HepG2 (cell line): ENCODE results near the gene GAS1. TPM values are rescaled to one million over a fixed set of nuclear protein-coding genes. Genes with fewer than 3 reads are reported as not detected.

Source experiments
- ATAC-seq: fragments of 200-7000 bp; cut with Tn5 transposase; 3 replicates; pipeline ENCODE4 v1.9.1; 2020; ENCODE audit warnings: mild to moderate bottlenecking, moderate library complexity
- BruUV-seq: library from RNA; stranded (reverse); fragments of 400-500 nt; replicated peaks from 2 replicates; lab custom pipeline; 2021; lab: Mats Ljungman, UMichigan
- CTCF ChIA-PET: fragments of 300-600 bp; formaldehyde crosslinking; extraction: SDS; loops from one replicate; lab custom pipeline; 2021; ENCODE audit warnings: low total read pairs, inconsistent platforms, low intra/inter-chr PET ratio; lab: Yijun Ruan, JAX
- POLR2A ChIA-PET: fragments of 350-600 bp; sonication (Branson Sonifier 250); formaldehyde crosslinking; loops from one replicate; lab custom pipeline; 2020; ENCODE audit warnings: antibody characterized with exemption, inconsistent platforms; lab: Yijun Ruan, JAX
- DNase-seq: peaks from one replicate; pipeline ENCODE4 v3.0.0-alpha.2; 2015; ENCODE audit warnings: low spot score
- FAIRE-seq: peaks from 3 replicates; lab custom pipeline; 2011; peaks lifted over from hg19 to GRCh38; lab: Jason Lieb, UNC
- H2AFZ ChIP-seq: one replicate; pipeline ENCODE4 v1.6.1; 2011; ENCODE audit warnings: low read length, inconsistent platforms
- H3K27ac ChIP-seq: fragments of 300-600 bp; 3 replicates; pipeline ENCODE4 v1.8.0; 2011; ENCODE audit warnings: mixed run types, mild to moderate bottlenecking, mixed read lengths, low read length, inconsistent platforms; ENCODE audit not compliant: insufficient read depth; ENCODE audit errors: extremely low read length
- H3K27me3 ChIP-seq, 2 experiments: fragments of 200-600 bp in 1 of 2; 2 replicates in 1 of 2; 3 replicates in 1 of 2; pipeline versions ENCODE4 v1.6.0 to v1.8.0; 2011; ENCODE audit warnings: low read length in 2 of 2, mild to moderate bottlenecking in 2 of 2, moderate library complexity in 2 of 2, inconsistent platforms in 1 of 2; ENCODE audit not compliant: insufficient read depth in 2 of 2, control insufficient read depth in 1 of 2
- H3K36me3 ChIP-seq, 2 experiments: fragments of 200-600 bp in 1 of 2; replicated peaks in 1 of 2; 2 replicates in 1 of 2; 3 replicates in 1 of 2; pipeline versions ENCODE4 v1.5.1 to v1.8.0; 2011; ENCODE audit warnings: low read length in 2 of 2, inconsistent platforms in 1 of 2; ENCODE audit not compliant: insufficient read depth in 2 of 2, control insufficient read depth in 1 of 2
- H3K4me1 ChIP-seq: 2 replicates; pipeline ENCODE4 v1.5.1; 2012; ENCODE audit warnings: low read length, inconsistent platforms; ENCODE audit not compliant: insufficient read depth
- H3K4me2 ChIP-seq: 2 replicates; pipeline ENCODE4 v1.6.0; 2011; ENCODE audit warnings: low read depth, low read length, inconsistent platforms
- H3K4me3 ChIP-seq, 3 experiments: fragments of 200-600 bp in 1 of 3; sonication (generic), shearing (Covaris generic) in 1 of 3; replicated peaks in 1 of 3; 2 replicates each; pipeline ENCODE4 v1.5.1; 2011 to 2016; ENCODE audit warnings: low read length in 3 of 3, inconsistent platforms in 2 of 3, low read depth in 2 of 3, mild to moderate bottlenecking in 2 of 3, control low read depth in 1 of 3, mixed read lengths in 1 of 3; ENCODE audit not compliant: insufficient read depth in 1 of 3
- H3K79me2 ChIP-seq: one replicate; pipeline ENCODE4 v1.6.1; 2011; ENCODE audit warnings: low read length, inconsistent platforms; ENCODE audit not compliant: insufficient read depth
- H3K9ac ChIP-seq: 2 replicates; pipeline ENCODE4 v1.6.0; 2011; ENCODE audit warnings: mild to moderate bottlenecking, low read depth, low read length, inconsistent platforms; ENCODE audit not compliant: insufficient read depth
- H3K9me3 ChIP-seq: 2 replicates; pipeline ENCODE4 v1.5.1; 2012; ENCODE audit warnings: mild to moderate bottlenecking, low read length
- H4K20me1 ChIP-seq: 2 replicates; pipeline ENCODE4 v1.6.0; 2011; ENCODE audit warnings: inconsistent platforms, mild to moderate bottlenecking, low read length, moderate library complexity; ENCODE audit not compliant: insufficient read depth
- FLYWCH1 ChIP-seq: sonication (generic); formaldehyde crosslinking; IDR thresholded peaks from 2 replicates; pipeline ENCODE4 v1.8.1; 2023; ENCODE audit warnings: mild to moderate bottlenecking, missing genetic modification reagents
- ISX ChIP-seq: sonication (generic); formaldehyde crosslinking; conservative IDR thresholded peaks from 2 replicates; pipeline ENCODE4 v1.5.0; 2020; ENCODE audit warnings: missing genetic modification reagents
- KAT2B ChIP-seq: fragments of 150-350 bp; IDR thresholded peaks from 2 replicates; pipeline ENCODE4 v1.6.1; 2014; ENCODE audit warnings: low read depth, low read length, borderline replicate concordance
- MIER2 ChIP-seq: IDR thresholded peaks from 2 replicates; pipeline ENCODE4 v1.6.1; 2016; ENCODE audit warnings: missing biosample characterization, missing genetic modification reagents
- RFX3 ChIP-seq: IDR thresholded peaks from 2 replicates; pipeline ENCODE4 v1.6.1; 2016; ENCODE audit warnings: missing biosample characterization, missing genetic modification reagents
- RXRB ChIP-seq: IDR thresholded peaks from 2 replicates; pipeline ENCODE4 v1.6.1; 2016; ENCODE audit warnings: borderline replicate concordance, missing genetic modification reagents, missing compliant biosample characterization
- ZNF337 ChIP-seq: sonication (generic); formaldehyde crosslinking; IDR thresholded peaks from 2 replicates; pipeline ENCODE4 v1.5.1; 2020; ENCODE audit warnings: missing genetic modification reagents, low read depth, mild to moderate bottlenecking, borderline replicate concordance
- ZNF496 ChIP-seq: sonication (generic); formaldehyde crosslinking; IDR thresholded peaks from 2 replicates; pipeline ENCODE4 v1.8.1; 2023; ENCODE audit warnings: mild to moderate bottlenecking, moderate library complexity, missing genetic modification reagents; ENCODE audit not compliant: insufficient replicate concordance
- ZNF562 ChIP-seq: sonication (generic); formaldehyde crosslinking; IDR thresholded peaks from 2 replicates; pipeline ENCODE4 v1.8.0; 2022; ENCODE audit warnings: missing genetic modification reagents, borderline replicate concordance
- ZNF674 ChIP-seq: sonication (generic); formaldehyde crosslinking; IDR thresholded peaks from 2 replicates; pipeline ENCODE4 v1.5.0; 2020; ENCODE audit warnings: low read depth, mild to moderate bottlenecking, missing genetic modification reagents
- ZSCAN22 ChIP-seq: sonication (generic); formaldehyde crosslinking; IDR thresholded peaks from 2 replicates; pipeline ENCODE4 v1.4.0; 2020; ENCODE audit warnings: mild to moderate bottlenecking, missing genetic modification reagents
- WGBS: methylation state at CpG from one replicate; pipeline ENCODE4 v1.1.6; 2017; ENCODE audit warnings: low lambda C conversion rate; 5-methylcytosine and 5-hydroxymethylcytosine counted together
- in situ Hi-C: cut with HindIII; loops from 2 replicates; pipeline ENCODE4 v1.10.0; 2017; ENCODE audit warnings: low pct_unique_long_range_greater_than_20kb; ENCODE audit not compliant: extremely low pct_ligation_motif_present
- intact Hi-C: fragments of 100-400 bp; cut with micrococcal nuclease; formaldehyde crosslinking; loops from one replicate; pipeline ENCODE4 v1.10.0; 2022; ENCODE audit not compliant: unreplicated experiment
- polyA plus RNA-seq, 8 experiments: library from polyadenylated mRNA; depleted of rRNA in 3 of 8; stranded (reverse) in 7 of 8; unstranded in 1 of 8; fragments of >200 nt; fragmentation: Illumina TruSeq in 4 of 8; extraction: Trizol in 4 of 8; gene quantifications; 2 replicates each; pipeline versions ENCODE4 v1.2.1 to v1.2.3, GENCODE V29; 2011 to 2016; ENCODE audit warnings: low read depth in 4 of 8, missing spikeins in 1 of 8, mixed read lengths in 1 of 8; ENCODE audit not compliant: insufficient read depth in 1 of 8
- total RNA-seq, 5 experiments: library from RNA; depleted of rRNA; stranded (reverse); fragments of >200 nt; fragmentation: Illumina TruSeq; extraction: Trizol; gene quantifications; 2 replicates each; pipeline ENCODE4 v1.2.3, GENCODE V29; 2016; ENCODE audit warnings: low read depth in 1 of 5
- TF ChIP-seq, protein P1 (sequence below): sonication (generic); formaldehyde crosslinking; IDR thresholded peaks from 2 replicates; pipeline ENCODE4 v1.4.0; 2020; ENCODE audit warnings: missing genetic modification reagents

GAS1 gene
- total and polyA plus RNA-seq, 2 of the 13 experiments (the other 11 are each of a cell fraction or from before 2014, with no cell fraction given) = not detected

GRCh38 chr9:86907346-86907745, 40.0 kb downstream of the GAS1 start:
- TF ChIP-seq ZNF337 (CRISPR knock-in tag) (no peak), ZNF562 (CRISPR knock-in tag) (no peak), ZNF496 (no peak), KAT2B (no peak), ZNF674 (CRISPR knock-in tag) (no peak), MIER2 (CRISPR knock-in tag) (no peak), RXRB (CRISPR knock-in tag) (no peak), ZSCAN22 (CRISPR knock-in tag) (no peak), RFX3 (CRISPR knock-in tag) (no peak), FLYWCH1 (no peak), ISX (CRISPR knock-in tag) (no peak)
- TF ChIP-seq, protein P1, sequence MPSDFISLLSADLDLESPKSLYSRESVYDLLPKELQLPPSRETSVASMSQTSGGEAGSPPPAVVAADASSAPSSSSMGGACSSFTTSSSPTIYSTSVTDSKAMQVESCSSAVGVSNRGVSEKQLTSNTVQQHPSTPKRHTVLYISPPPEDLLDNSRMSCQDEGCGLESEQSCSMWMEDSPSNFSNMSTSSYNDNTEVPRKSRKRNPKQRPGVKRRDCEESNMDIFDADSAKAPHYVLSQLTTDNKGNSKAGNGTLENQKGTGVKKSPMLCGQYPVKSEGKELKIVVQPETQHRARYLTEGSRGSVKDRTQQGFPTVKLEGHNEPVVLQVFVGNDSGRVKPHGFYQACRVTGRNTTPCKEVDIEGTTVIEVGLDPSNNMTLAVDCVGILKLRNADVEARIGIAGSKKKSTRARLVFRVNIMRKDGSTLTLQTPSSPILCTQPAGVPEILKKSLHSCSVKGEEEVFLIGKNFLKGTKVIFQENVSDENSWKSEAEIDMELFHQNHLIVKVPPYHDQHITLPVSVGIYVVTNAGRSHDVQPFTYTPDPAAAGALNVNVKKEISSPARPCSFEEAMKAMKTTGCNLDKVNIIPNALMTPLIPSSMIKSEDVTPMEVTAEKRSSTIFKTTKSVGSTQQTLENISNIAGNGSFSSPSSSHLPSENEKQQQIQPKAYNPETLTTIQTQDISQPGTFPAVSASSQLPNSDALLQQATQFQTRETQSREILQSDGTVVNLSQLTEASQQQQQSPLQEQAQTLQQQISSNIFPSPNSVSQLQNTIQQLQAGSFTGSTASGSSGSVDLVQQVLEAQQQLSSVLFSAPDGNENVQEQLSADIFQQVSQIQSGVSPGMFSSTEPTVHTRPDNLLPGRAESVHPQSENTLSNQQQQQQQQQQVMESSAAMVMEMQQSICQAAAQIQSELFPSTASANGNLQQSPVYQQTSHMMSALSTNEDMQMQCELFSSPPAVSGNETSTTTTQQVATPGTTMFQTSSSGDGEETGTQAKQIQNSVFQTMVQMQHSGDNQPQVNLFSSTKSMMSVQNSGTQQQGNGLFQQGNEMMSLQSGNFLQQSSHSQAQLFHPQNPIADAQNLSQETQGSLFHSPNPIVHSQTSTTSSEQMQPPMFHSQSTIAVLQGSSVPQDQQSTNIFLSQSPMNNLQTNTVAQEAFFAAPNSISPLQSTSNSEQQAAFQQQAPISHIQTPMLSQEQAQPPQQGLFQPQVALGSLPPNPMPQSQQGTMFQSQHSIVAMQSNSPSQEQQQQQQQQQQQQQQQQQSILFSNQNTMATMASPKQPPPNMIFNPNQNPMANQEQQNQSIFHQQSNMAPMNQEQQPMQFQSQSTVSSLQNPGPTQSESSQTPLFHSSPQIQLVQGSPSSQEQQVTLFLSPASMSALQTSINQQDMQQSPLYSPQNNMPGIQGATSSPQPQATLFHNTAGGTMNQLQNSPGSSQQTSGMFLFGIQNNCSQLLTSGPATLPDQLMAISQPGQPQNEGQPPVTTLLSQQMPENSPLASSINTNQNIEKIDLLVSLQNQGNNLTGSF (CRISPR knock-in tag) = no peak
- Histone ChIP-seq H3K27ac (no peak overlapping the region), H3K9ac (no peak overlapping the region), H3K79me2 (no peaks in the 10 kb centered on the region), H3K4me1 (no peaks in the 10 kb centered on the region), H2AFZ (no peak overlapping the region), H4K20me1 (no peaks in the 10 kb centered on the region), H3K4me2 (no peak overlapping the region), H3K27me3 (peaks cover 0 to 11% of the 10 kb centered on the region in 2 experiments; a peak in 1 of 5 replicates), H3K4me3 (no peak overlapping the region), H3K36me3 (no peaks in the 10 kb centered on the region), H3K9me3 (0 out of 2 replicates have a peak, but pooled peaks cover 8% of the 10 kb centered on the region)
- in situ Hi-C loops (no loop called here), intact Hi-C loops (no loop called here)
- ChIA-PET CTCF (no interaction called here), POLR2A (no interaction called here)
- DNase-seq (no peak), ATAC-seq (no peak), FAIRE-seq (no peak)
- 5% methylated on average over 1 of the region's 1 CpG for WGBS
- BruUV-seq = no TSS peak
